ENCODE measurements around the gene SHOX.

DNA sequence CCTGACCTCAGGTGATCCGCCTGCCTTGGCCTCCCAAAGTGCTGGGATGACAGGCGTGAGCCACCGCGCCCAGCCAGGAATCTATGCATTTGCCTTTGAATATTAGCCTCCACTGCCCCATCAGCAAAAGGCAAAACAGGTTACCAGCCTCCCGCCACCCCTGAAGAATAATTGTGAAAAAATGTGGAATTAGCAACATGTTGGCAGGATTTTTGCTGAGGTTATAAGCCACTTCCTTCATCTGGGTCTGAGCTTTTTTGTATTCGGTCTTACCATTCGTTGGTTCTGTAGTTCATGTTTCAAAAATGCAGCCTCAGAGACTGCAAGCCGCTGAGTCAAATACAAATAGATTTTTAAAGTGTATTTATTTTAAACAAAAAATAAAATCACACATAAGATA, 44.2 kb upstream of the SHOX start:
- TF ChIP-seq, protein P1, sequence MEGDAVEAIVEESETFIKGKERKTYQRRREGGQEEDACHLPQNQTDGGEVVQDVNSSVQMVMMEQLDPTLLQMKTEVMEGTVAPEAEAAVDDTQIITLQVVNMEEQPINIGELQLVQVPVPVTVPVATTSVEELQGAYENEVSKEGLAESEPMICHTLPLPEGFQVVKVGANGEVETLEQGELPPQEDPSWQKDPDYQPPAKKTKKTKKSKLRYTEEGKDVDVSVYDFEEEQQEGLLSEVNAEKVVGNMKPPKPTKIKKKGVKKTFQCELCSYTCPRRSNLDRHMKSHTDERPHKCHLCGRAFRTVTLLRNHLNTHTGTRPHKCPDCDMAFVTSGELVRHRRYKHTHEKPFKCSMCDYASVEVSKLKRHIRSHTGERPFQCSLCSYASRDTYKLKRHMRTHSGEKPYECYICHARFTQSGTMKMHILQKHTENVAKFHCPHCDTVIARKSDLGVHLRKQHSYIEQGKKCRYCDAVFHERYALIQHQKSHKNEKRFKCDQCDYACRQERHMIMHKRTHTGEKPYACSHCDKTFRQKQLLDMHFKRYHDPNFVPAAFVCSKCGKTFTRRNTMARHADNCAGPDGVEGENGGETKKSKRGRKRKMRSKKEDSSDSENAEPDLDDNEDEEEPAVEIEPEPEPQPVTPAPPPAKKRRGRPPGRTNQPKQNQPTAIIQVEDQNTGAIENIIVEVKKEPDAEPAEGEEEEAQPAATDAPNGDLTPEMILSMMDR (IDR thresholded peaks at IDR 0.05) = no peak
- TF ChIP-seq POLR2A (IDR thresholded peaks at IDR 0.05) (no peak), POLR2AphosphoS5 (IDR thresholded peaks at IDR 0.05) (no peak)

Data from prostate gland (tissue), 2 donors.